Measurements from ENCODE around the gene CDK11B.
"Not testable (repeated sequence)": the region's sequence is repeated elsewhere in the genome, so short reads cannot be mapped to it uniquely, and the experiment has no call there.

Gene CDK11B

GRCh38 chr1:1692714-1693647 is 34.2 kb upstream of the CDK11B start, which contains the start of gene SLC35E2B:
Gene SLC35E2B (minus strand): TSS chr1:1692795. CDS start chr1:1676699, 16,096 bp downstream.
- FAIRE-seq: peak; percentile 100
- DNase-seq (ENCODE audit: insufficient read length, low spot score): not testable (repeated sequence)

GRCh38 chr1:1692324-1692713 is 33.5 kb upstream of the CDK11B start:
- not testable (repeated sequence) for DNase-seq (ENCODE audit: insufficient read length, low spot score); FAIRE-seq

More at GRCh38 chr1:1692714-1693647, 34.2 kb upstream of the CDK11B start, which contains the start of gene SLC35E2B:
- TF ChIP-seq PAX5 (IDR thresholded peaks at IDR 0.05; ENCODE audit: insufficient read depth, low read length, severe bottlenecking): peak; percentile 29

- FAIRE-seq; DNase-seq (ENCODE audit: insufficient read length, low spot score): not testable (repeated sequence)
These were observed 32.6 kb upstream of the CDK11B start for GRCh38 chr1:1691443-1691842.

DNA sequence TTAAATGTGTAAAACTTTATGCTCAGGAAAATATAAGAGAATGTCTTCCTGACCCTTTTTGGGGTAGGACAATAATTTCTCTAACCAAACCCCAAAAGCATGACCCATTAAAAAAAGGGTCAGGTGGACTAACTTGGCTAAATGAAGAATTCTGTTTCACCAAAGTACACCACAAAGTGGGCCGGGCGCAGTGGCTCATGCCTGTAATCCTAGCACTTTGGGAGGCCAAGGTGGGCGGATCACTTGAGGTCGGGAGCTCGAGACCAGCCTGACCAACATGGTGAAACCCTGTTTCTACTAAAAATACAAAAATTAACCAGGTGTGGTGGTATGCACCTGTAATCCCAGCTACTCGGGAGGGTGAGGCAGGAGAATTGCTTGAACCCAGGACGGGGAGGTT is 30.7 kb upstream of the CDK11B start:
- DNase-seq (ENCODE audit: insufficient read length, low spot score); FAIRE-seq: not testable (repeated sequence)

GRCh38 chr1:1687846-1688245 is 29.0 kb upstream of the CDK11B start:
- DNase-seq (ENCODE audit: insufficient read length, low spot score) (peak; percentile 4), FAIRE-seq (no peak)
- no peak for TF ChIP-seq POLR2AphosphoS5 (IDR thresholded peaks at IDR 0.05; ENCODE audit: low read depth, low read length)
- no peak for TF ChIP-seq SPI1 (IDR thresholded peaks at IDR 0.05; ENCODE audit: low read depth, low read length)
- TF ChIP-seq POLR2A (IDR thresholded peaks at IDR 0.05; ENCODE audit: low read depth, low read length): no peak
- TF ChIP-seq TAF1 (IDR thresholded peaks at IDR 0.05; ENCODE audit: low read depth, low read length): no peak
- no peak for TF ChIP-seq POU2F2 (IDR thresholded peaks at IDR 0.05; ENCODE audit: low read depth, low read length)
- no peak for TF ChIP-seq PAX5 (IDR thresholded peaks at IDR 0.05; ENCODE audit: insufficient read depth, low read length, severe bottlenecking)

GRCh38 chr1:1684031-1684681 is 25.4 kb upstream of the CDK11B start:
- no peak for TF ChIP-seq PAX5 (IDR thresholded peaks at IDR 0.05; ENCODE audit: insufficient read depth, low read length, severe bottlenecking)
- no peak for TF ChIP-seq SPI1 (IDR thresholded peaks at IDR 0.05; ENCODE audit: low read depth, low read length)
- TF ChIP-seq TAF1 (IDR thresholded peaks at IDR 0.05; ENCODE audit: low read depth, low read length): no peak
- no peak for TF ChIP-seq POLR2A (IDR thresholded peaks at IDR 0.05; ENCODE audit: low read depth, low read length)
- TF ChIP-seq POLR2AphosphoS5 (IDR thresholded peaks at IDR 0.05; ENCODE audit: low read depth, low read length): no peak
- no peak for TF ChIP-seq POU2F2 (IDR thresholded peaks at IDR 0.05; ENCODE audit: low read depth, low read length)
- DNase-seq (ENCODE audit: insufficient read length, low spot score) (peak; percentile 1), FAIRE-seq (no peak)

- DNase-seq (ENCODE audit: insufficient read length, low spot score) (peak; percentile 5), FAIRE-seq (no peak)
These were observed 24.5 kb upstream of the CDK11B start for GRCh38 chr1:1683104-1683905.

DNA sequence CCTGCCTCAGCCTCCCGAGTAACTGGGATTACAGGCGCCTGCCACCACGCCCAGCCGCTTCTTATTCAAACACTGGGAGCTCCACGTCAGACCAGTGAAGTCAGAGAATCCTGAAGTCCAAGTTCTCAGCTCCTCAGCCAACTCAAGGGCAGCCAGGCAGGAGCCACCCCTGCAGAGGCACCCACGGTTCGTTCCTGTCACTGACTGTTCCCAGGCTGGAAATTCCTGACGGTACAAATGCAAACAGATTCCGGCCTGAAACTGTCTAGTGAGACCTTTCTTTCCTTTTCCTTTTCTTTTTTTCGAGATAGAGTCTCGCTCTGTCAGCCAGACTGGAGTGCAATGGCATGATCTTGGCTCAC is 22.1 kb upstream of the CDK11B start:
- FAIRE-seq: no peak
- DNase-seq (ENCODE audit: insufficient read length, low spot score): no peak
- TF ChIP-seq POLR2AphosphoS5 (IDR thresholded peaks at IDR 0.05; ENCODE audit: low read depth, low read length) (no peak), PAX5 (IDR thresholded peaks at IDR 0.05; ENCODE audit: insufficient read depth, low read length, severe bottlenecking) (no peak), TAF1 (IDR thresholded peaks at IDR 0.05; ENCODE audit: low read depth, low read length) (no peak), POU2F2 (IDR thresholded peaks at IDR 0.05; ENCODE audit: low read depth, low read length) (no peak), SPI1 (IDR thresholded peaks at IDR 0.05; ENCODE audit: low read depth, low read length) (no peak), POLR2A (IDR thresholded peaks at IDR 0.05; ENCODE audit: low read depth, low read length) (no peak)

More at GRCh38 chr1:1683104-1683905, 24.5 kb upstream of the CDK11B start:
- no peak for TF ChIP-seq POU2F2 (IDR thresholded peaks at IDR 0.05; ENCODE audit: low read depth, low read length)
- TF ChIP-seq POLR2AphosphoS5 (IDR thresholded peaks at IDR 0.05; ENCODE audit: low read depth, low read length): no peak
- no peak for TF ChIP-seq SPI1 (IDR thresholded peaks at IDR 0.05; ENCODE audit: low read depth, low read length)

- FAIRE-seq (no peak), DNase-seq (ENCODE audit: insufficient read length, low spot score) (no peak)
- TF ChIP-seq POLR2A (IDR thresholded peaks at IDR 0.05; ENCODE audit: low read depth, low read length): no peak
These were observed 21.5 kb upstream of the CDK11B start for GRCh38 chr1:1680031-1680911.

Measured in GM12891 (cell line).